ENCODE measurements around the gene BCL2L12.

Gene BCL2L12

GRCh38 chr19:49642492-49643035 lies 23.2 kb upstream of the BCL2L12 start:
- no peak for DNase-seq

- no peak for DNase-seq
Measured at GRCh38 chr19:49643466-49643865, 22.3 kb upstream of the BCL2L12 start.

GRCh38 chr19:49645592-49645991 lies 20.1 kb upstream of the BCL2L12 start:
- DNase-seq = no peak

GRCh38 chr19:49645995-49646394 lies 19.7 kb upstream of the BCL2L12 start:
- no peak for DNase-seq

GRCh38 chr19:49646586-49646985 lies 19.1 kb upstream of the BCL2L12 start:
- no peak for DNase-seq

- no peak for DNase-seq
Measured at GRCh38 chr19:49651029-49651819, 14.5 kb upstream of the BCL2L12 start.

GRCh38 chr19:49651820-49652550 lies 13.7 kb upstream of the BCL2L12 start:
- no peak for DNase-seq

GRCh38 chr19:49652551-49653465 lies 12.9 kb upstream of the BCL2L12 start:
- no peak for DNase-seq

GRCh38 chr19:49653466-49653806 lies 12.3 kb upstream of the BCL2L12 start:
- DNase-seq = no peak

- DNase-seq = no peak
Measured at GRCh38 chr19:49654581-49654980, 11.2 kb upstream of the BCL2L12 start.

GRCh38 chr19:49655570-49656455 lies 9.9 kb upstream of the BCL2L12 start:
- DNase-seq = no peak

GRCh38 chr19:49656456-49657109 lies 9.2 kb upstream of the BCL2L12 start:
- no peak for DNase-seq

GRCh38 chr19:49657493-49658138 lies 8.1 kb upstream of the BCL2L12 start:
- no peak for DNase-seq

- DNase-seq = no peak
Measured at GRCh38 chr19:49658139-49658517, 7.6 kb upstream of the BCL2L12 start.

- no peak for DNase-seq
Measured at GRCh38 chr19:49658566-49659442, 6.9 kb upstream of the BCL2L12 start.

- no peak for DNase-seq
Measured at GRCh38 chr19:49660338-49660961, 5.3 kb upstream of the BCL2L12 start.

- no peak for DNase-seq
Measured at GRCh38 chr19:49662011-49662410, 3.7 kb upstream of the BCL2L12 start.

- DNase-seq = no peak
Measured at GRCh38 chr19:49663224-49663623, 2.5 kb upstream of the BCL2L12 start.

All from fibroblast of skin of abdomen (primary cell).